ENCODE data around the gene SLC6A1.

SLC6A1 gene

DNA sequence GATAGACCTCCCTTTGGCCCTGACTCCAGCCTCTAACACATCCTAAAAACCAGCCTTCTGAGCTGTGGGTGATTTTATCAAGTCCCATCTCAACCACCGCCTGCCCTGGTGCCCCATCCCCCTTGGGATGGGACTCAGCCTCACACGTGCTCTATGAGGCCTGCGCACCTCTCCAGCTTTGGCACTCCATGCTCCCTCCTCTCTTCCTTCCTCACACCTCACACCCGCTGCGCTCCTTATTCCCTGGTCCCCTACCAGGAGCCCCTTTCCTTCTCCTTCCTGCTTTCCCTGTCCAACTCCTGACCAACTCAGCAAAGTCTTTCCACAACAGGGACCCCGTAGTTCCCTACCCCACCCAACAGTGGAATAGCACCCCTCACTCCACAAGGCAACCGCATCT lies 18.4 kb upstream of the SLC6A1 start:
- no peaks in the 10 kb centered on the region; the same call in 1 of the 2 replicates for H3K27me3 ChIP-seq (ENCODE audit: insufficient read depth, low read length)
- no peak overlapping the region for H3K9ac ChIP-seq (ENCODE audit: low read depth, low read length)

GRCh38 chr3:10974746-10975375 lies 17.7 kb upstream of the SLC6A1 start:
- no peaks in the 10 kb centered on the region; the same call in 1 of the 2 replicates for H3K27me3 ChIP-seq (ENCODE audit: insufficient read depth, low read length)
- H3K4me1 ChIP-seq (ENCODE audit: insufficient read depth, low read length), result peaks cover 14% of the 10 kb centered on the region; the same call in 1 of the 2 replicates
- no peaks in the 10 kb centered on the region for H3K9me3 ChIP-seq (ENCODE audit: insufficient read depth, low read depth, low read length)
- H3K36me3 ChIP-seq (ENCODE audit: insufficient read depth, low read depth, low read length), result no peaks in the 10 kb centered on the region
- H3K9ac ChIP-seq (ENCODE audit: low read depth, low read length), result no peak overlapping the region
- no peak overlapping the region for H3K27ac ChIP-seq (ENCODE audit: low read length)
- H3K4me3 ChIP-seq (ENCODE audit: low read length), result no peak overlapping the region

More for the DNA sequence above, 18.4 kb upstream of the SLC6A1 start:
- H3K4me3 ChIP-seq (ENCODE audit: low read length), result no peak overlapping the region
- no peak overlapping the region for H3K27ac ChIP-seq (ENCODE audit: low read length)
- H3K36me3 ChIP-seq (ENCODE audit: insufficient read depth, low read depth, low read length), result no peaks in the 10 kb centered on the region
- peaks cover 14% of the 10 kb centered on the region; the same call in 1 of the 2 replicates for H3K4me1 ChIP-seq (ENCODE audit: insufficient read depth, low read length)
- no peaks in the 10 kb centered on the region for H3K9me3 ChIP-seq (ENCODE audit: insufficient read depth, low read depth, low read length)

DNA sequence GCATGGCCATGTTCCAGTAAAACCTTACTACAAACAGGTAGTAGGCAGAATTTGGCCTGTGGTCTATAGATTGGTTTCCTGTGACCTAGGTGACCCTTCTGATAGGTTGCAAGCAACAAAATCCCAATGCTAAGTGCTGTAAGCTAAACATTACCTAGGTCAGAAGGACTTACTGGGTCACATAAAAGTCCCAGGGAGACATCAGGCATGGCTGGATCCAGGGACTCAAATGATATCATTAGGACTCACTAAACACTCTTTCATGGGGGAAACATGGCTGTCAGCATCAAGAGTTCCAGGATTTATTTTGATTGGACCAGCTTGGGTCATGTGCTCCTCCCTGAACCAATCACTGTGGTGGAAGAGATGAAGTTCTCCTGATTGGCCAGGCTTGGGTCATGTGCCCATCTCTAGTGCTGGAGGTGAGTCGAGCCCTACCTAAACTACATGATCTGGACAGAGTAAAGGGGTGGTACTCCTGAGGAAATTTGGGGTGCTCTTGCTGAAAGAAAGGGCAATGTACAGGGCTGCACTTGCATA lies 16.8 kb upstream of the SLC6A1 start:
- Histone ChIP-seq H3K4me1 (ENCODE audit: insufficient read depth, low read length) (peaks cover 14% of the 10 kb centered on the region; the same call in 1 of the 2 replicates), H3K36me3 (ENCODE audit: insufficient read depth, low read depth, low read length) (no peaks in the 10 kb centered on the region), H3K4me3 (ENCODE audit: low read length) (no peak overlapping the region), H3K27me3 (ENCODE audit: insufficient read depth, low read length) (peaks cover under 1% of the 10 kb centered on the region; the same call in 1 of the 2 replicates), H3K27ac (ENCODE audit: low read length) (no peak overlapping the region), H3K9me3 (ENCODE audit: insufficient read depth, low read depth, low read length) (no peaks in the 10 kb centered on the region), H3K9ac (ENCODE audit: low read depth, low read length) (no peak overlapping the region)

GRCh38 chr3:10976770-10977169 lies 15.8 kb upstream of the SLC6A1 start:
- no peaks in the 10 kb centered on the region for H3K9me3 ChIP-seq (ENCODE audit: insufficient read depth, low read depth, low read length)
- peaks cover 10% of the 10 kb centered on the region; the same call in 1 of the 2 replicates for H3K27me3 ChIP-seq (ENCODE audit: insufficient read depth, low read length)
- no peak overlapping the region for H3K4me3 ChIP-seq (ENCODE audit: low read length)
- peaks cover 14% of the 10 kb centered on the region; the same call in 1 of the 2 replicates for H3K4me1 ChIP-seq (ENCODE audit: insufficient read depth, low read length)
- no peaks in the 10 kb centered on the region for H3K36me3 ChIP-seq (ENCODE audit: insufficient read depth, low read depth, low read length)
- H3K27ac ChIP-seq (ENCODE audit: low read length), result no peak overlapping the region
- H3K9ac ChIP-seq (ENCODE audit: low read depth, low read length), result no peak overlapping the region

DNA sequence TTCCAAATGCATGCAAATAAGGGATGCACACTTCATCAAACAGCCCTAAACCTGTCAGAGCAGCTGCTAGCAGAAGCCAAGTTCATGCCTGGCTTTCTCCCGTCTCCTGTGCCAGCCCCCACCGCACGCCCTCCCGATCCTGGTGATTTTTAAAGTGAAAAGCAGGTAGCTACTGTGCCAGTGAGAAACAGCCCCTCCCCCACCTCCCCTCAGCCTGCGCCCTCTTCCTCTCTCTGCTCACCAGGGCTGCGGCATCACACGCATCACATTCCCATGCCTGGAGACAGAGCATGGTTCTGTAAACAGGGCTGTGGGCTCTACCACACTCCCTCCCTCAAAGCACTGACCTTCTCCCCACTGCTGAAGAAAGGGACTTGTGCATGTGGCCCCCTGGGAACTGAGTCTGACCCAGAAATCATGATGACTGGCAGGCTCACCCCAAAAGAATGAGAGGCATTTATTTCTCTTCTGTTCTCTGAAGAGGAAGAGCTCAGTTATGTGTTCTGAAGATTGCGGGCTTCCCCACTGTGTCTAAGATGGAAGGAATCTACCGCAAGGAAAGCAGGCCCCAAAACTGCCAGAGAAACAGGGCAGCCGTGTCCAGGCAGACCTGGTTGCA lies 14.5 kb upstream of the SLC6A1 start:
- peak overlapping the region; percentile 7; the same call in 1 of the 2 replicates for H3K4me3 ChIP-seq (ENCODE audit: low read length)
- peaks cover 17% of the 10 kb centered on the region; the same call in 1 of the 2 replicates for H3K27me3 ChIP-seq (ENCODE audit: insufficient read depth, low read length)
- H3K9ac ChIP-seq (ENCODE audit: low read depth, low read length), result no peak overlapping the region
- no peaks in the 10 kb centered on the region for H3K36me3 ChIP-seq (ENCODE audit: insufficient read depth, low read depth, low read length)
- peaks cover 8% of the 10 kb centered on the region; the same call in 1 of the 2 replicates for H3K4me1 ChIP-seq (ENCODE audit: insufficient read depth, low read length)
- no peak overlapping the region for H3K27ac ChIP-seq (ENCODE audit: low read length)
- H3K9me3 ChIP-seq (ENCODE audit: insufficient read depth, low read depth, low read length), result no peaks in the 10 kb centered on the region

DNA sequence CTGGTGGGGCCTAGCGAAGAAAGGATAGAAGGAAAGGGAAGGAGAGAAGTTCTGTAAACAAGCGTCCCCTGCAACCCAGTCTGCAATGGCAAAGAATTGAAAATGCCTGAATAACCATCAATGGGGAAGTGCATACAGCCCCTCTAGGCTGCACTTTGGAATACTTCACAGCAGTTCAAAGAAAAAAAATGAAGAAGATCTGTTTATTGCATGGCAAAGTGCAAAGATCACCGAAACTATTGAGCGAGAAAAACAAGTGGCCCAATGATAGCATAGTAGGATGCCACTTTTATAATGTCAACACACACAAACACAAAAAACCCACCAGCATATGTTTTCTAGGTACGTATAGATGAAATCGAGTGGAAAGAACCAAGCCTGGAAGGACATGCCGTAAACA lies 13.6 kb upstream of the SLC6A1 start:
- Histone ChIP-seq H3K9me3 (ENCODE audit: insufficient read depth, low read depth, low read length) (no peaks in the 10 kb centered on the region), H3K27ac (ENCODE audit: low read length) (no peak overlapping the region), H3K36me3 (ENCODE audit: insufficient read depth, low read depth, low read length) (no peaks in the 10 kb centered on the region), H3K27me3 (ENCODE audit: insufficient read depth, low read length) (peaks cover 17% of the 10 kb centered on the region; the same call in 1 of the 2 replicates), H3K4me3 (ENCODE audit: low read length) (no peak overlapping the region), H3K4me1 (ENCODE audit: insufficient read depth, low read length) (peaks cover 10% of the 10 kb centered on the region; the same call in 1 of the 2 replicates), H3K9ac (ENCODE audit: low read depth, low read length) (no peak overlapping the region)

DNA sequence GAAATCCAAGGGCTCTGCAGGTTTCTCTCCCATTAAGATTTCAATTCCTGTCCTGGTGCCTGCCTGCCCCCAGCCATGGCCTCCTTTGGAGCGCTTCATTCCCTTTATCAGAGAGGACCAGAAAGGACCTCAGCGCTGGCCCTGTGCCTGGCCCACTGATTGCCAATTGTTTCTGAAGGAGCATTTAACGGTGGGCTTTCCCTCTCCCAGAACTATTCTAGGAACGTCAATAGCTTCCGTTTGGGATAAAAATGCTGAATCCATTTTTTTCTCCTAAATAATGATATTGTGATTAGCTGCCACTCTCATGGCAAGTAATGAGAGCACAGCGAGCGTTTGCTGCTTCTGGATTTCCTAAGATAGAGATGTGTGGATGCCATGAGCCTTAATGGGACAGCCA lies 12.2 kb upstream of the SLC6A1 start:
- Histone ChIP-seq H3K4me1 (ENCODE audit: insufficient read depth, low read length) (peaks cover 10% of the 10 kb centered on the region; the same call in 1 of the 2 replicates), H3K9ac (ENCODE audit: low read depth, low read length) (no peak overlapping the region), H3K4me3 (ENCODE audit: low read length) (no peak overlapping the region), H3K36me3 (ENCODE audit: insufficient read depth, low read depth, low read length) (no peaks in the 10 kb centered on the region), H3K27ac (ENCODE audit: low read length) (no peak overlapping the region), H3K9me3 (ENCODE audit: insufficient read depth, low read depth, low read length) (no peaks in the 10 kb centered on the region), H3K27me3 (ENCODE audit: insufficient read depth, low read length) (peaks cover 17% of the 10 kb centered on the region; the same call in 1 of the 2 replicates)

DNA sequence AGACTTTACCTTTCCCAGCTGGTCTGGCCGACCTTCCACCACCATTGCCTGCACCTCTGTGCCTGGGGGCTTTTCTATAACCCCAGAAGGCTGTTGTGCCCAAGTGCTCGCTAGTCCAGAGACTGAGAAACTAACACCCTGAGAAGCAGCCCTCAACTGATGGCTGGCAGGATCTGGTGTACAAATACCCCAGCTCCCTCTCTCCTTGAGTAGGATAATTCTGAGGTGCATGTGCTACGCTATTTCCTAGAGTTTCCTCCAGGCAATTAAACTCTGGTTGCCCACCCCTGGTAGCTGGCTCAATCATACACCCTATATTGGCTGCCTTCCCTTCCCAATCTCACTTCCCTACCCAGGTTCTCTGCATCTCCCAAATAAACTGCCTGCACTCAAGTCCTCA lies 11.5 kb upstream of the SLC6A1 start:
- Histone ChIP-seq H3K9ac (ENCODE audit: low read depth, low read length) (no peak overlapping the region), H3K36me3 (ENCODE audit: insufficient read depth, low read depth, low read length) (no peaks in the 10 kb centered on the region), H3K4me3 (ENCODE audit: low read length) (no peak overlapping the region), H3K9me3 (ENCODE audit: insufficient read depth, low read depth, low read length) (no peaks in the 10 kb centered on the region), H3K4me1 (ENCODE audit: insufficient read depth, low read length) (peaks cover 10% of the 10 kb centered on the region; the same call in 1 of the 2 replicates), H3K27me3 (ENCODE audit: insufficient read depth, low read length) (peaks cover 17% of the 10 kb centered on the region; the same call in 1 of the 2 replicates), H3K27ac (ENCODE audit: low read length) (no peak overlapping the region)

GRCh38 chr3:10981961-10982360 lies 10.6 kb upstream of the SLC6A1 start:
- peaks cover 10% of the 10 kb centered on the region; the same call in 1 of the 2 replicates for H3K4me1 ChIP-seq (ENCODE audit: insufficient read depth, low read length)
- H3K9ac ChIP-seq (ENCODE audit: low read depth, low read length), result no peak overlapping the region
- no peaks in the 10 kb centered on the region for H3K9me3 ChIP-seq (ENCODE audit: insufficient read depth, low read depth, low read length)
- H3K27ac ChIP-seq (ENCODE audit: low read length), result no peak overlapping the region
- no peaks in the 10 kb centered on the region for H3K36me3 ChIP-seq (ENCODE audit: insufficient read depth, low read depth, low read length)
- H3K4me3 ChIP-seq (ENCODE audit: low read length), result no peak overlapping the region
- H3K27me3 ChIP-seq (ENCODE audit: insufficient read depth, low read length), result peaks cover 17% of the 10 kb centered on the region; the same call in 1 of the 2 replicates

DNA sequence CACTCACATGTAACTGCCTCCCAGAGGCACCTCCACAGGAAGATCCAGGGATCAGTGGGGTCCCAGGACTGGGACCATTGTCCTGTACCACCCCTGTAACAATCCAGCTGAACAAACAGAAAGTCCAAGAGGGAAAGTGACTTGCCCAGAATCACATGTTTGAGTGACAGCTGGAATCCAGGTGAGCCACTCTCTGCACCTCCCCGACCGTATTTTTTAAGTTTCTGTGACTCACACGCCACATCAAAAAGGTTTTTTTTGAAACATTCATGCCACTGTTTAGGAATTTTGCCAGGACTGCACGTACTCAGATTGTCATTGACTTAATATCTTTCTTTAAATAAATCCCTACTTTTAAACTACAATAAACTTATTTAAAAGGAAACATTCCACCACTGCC lies 9.8 kb upstream of the SLC6A1 start:
- H3K36me3 ChIP-seq (ENCODE audit: insufficient read depth, low read depth, low read length), result no peaks in the 10 kb centered on the region
- peaks cover 17% of the 10 kb centered on the region; the same call in 1 of the 2 replicates for H3K27me3 ChIP-seq (ENCODE audit: insufficient read depth, low read length)
- no peak overlapping the region for H3K27ac ChIP-seq (ENCODE audit: low read length)
- H3K4me3 ChIP-seq (ENCODE audit: low read length), result no peak overlapping the region
- H3K9me3 ChIP-seq (ENCODE audit: insufficient read depth, low read depth, low read length), result no peaks in the 10 kb centered on the region
- H3K9ac ChIP-seq (ENCODE audit: low read depth, low read length), result no peak overlapping the region
- peaks cover 7% of the 10 kb centered on the region; the same call in 1 of the 2 replicates for H3K4me1 ChIP-seq (ENCODE audit: insufficient read depth, low read length)

GRCh38 chr3:10983219-10983916 lies 9.2 kb upstream of the SLC6A1 start:
- Histone ChIP-seq H3K36me3 (ENCODE audit: insufficient read depth, low read depth, low read length) (no peaks in the 10 kb centered on the region), H3K9me3 (ENCODE audit: insufficient read depth, low read depth, low read length) (no peaks in the 10 kb centered on the region), H3K27ac (ENCODE audit: low read length) (no peak overlapping the region), H3K9ac (ENCODE audit: low read depth, low read length) (no peak overlapping the region), H3K4me1 (ENCODE audit: insufficient read depth, low read length) (peaks cover 11% of the 10 kb centered on the region; the same call in 1 of the 2 replicates), H3K27me3 (ENCODE audit: insufficient read depth, low read length) (peaks cover 17% of the 10 kb centered on the region; the same call in 1 of the 2 replicates), H3K4me3 (ENCODE audit: low read length) (no peak overlapping the region)
